GM11168 (cell line): ENCODE data around the gene DCTD.
"Not testable (repeated sequence)": the region's sequence is repeated elsewhere in the genome, so short reads cannot be mapped to it uniquely, and the experiment has no call there.

Experiments
- in situ Hi-C: fragments of 300-500 bp; cut with MboI; formaldehyde crosslinking; loops from one replicate; pipeline ENCODE4 v1.12.0; 2022; ENCODE audit warnings: low sequenced_read_pairs; ENCODE audit not compliant: unreplicated experiment

DCTD gene

DNA sequence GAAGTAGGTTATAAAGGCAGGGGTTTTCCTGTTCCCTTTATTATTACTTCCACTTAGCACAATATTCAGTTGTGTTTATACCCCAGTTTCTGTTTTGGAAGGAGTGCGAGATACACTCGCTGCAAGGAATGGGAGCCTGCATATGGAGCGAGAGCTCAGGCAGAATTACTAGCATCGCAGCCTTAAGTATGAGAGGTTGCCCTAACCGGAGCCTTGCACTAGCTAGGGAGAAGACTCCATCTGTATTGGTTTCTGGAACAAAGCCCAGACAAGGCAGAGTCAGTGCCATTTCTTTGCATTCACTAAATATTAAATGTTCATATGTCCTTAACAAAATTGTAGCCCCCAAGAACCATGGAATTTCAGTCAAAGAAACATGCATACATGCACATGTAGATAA is 6.2 kb upstream of the DCTD start:
- in situ Hi-C loops = no loop called here

DNA sequence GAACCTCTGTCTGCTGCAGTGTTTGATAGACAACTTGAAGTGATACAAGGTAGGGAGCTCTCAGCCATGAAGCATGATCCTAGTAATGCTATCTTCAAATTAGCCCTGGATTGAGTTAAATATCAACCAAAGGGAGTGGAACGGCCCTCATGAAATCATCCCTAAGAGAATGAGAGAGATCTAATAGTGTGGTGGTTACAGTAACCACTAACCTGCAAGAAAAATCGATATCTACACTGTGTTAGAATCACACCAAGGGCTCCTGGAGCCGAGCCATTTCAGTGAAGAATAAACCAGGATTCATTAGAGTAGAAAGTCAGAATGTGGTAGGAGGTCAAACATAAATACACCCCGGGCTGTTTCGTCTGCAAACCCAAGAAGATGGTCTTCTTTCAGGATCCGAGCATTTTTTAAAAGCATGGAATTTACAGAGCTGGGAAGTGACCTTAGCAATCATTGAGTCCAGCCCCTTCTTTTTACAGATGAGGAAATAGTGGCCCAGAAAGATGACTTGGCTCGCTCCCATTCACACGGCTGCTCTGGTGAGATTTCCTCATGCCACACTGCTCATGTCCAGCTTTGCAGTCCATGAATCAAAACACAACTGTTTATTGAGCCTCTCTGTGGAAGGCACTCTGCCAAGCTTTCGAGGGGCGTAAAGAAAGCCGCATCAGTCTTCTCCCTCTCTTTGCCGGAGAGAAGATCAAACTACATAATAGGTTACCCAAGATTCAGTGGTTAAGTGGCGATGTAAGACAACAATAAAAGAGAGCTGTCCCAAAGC is 5.5 kb upstream of the DCTD start:
- in situ Hi-C loops = no loop called here

DNA sequence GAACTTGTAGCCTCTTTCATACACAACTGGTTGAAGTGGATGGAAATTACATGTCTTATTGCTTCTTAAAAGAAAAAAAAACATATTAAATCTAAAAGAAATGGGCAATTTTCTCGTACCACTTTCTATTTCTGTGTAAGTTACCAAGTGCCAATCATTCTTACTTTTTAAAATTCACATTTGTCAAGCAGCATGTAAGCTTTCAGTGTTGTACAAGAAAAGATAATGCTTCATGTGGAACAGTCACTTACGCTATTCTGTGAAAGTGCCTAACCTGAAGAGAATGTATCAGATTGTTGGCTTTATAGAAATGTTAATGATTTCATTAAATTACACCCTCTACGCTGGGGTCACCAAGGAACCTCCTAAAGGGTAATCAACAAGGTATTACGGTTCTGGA is 4.4 kb upstream of the DCTD start:
- in situ Hi-C loops = no loop called here

DNA sequence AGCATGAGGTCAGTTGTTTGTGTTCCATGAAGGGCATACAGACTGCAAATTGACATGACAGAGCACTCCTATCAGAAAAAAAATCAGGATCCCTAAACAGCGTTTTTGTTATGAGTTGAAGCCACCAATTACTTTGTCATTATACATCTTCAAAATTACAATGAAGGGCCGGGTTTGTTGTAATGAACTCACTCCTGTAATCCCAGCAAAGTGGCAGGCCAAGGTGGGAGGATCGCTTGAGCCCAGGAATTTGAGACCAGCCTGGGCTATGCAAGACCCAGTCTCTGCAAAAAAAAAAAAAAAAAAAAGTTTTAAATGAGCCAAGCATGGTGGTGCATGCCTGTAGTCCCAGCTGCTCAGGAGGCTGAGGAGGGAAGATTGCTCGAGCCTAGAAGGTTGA is 3.5 kb upstream of the DCTD start:
- in situ Hi-C loops = no loop called here

DNA sequence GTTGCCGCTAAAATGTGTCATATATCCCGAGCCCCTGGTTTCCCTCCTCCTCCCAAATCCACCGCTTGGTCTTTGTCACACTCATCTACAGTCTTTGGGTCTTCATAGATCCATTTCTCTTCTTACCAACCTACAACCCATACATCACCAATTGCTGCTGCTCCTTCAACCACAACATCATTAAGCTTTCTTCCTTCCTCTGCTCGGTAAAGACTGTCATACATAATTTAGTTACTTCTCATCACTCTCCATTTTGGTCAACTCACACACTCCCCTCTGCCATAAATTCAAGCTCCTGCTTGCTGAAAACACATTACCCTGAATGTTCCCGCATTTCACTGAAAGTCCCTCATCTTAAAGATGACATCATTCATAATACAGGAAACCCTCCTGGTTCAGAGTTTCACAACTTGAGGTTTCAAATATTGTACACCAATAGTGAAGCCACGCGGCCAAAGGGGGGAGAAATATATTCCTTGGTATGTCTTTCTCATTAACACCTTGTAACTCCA is 1.7 kb upstream of the DCTD start:
- in situ Hi-C loops = no loop called here

DNA sequence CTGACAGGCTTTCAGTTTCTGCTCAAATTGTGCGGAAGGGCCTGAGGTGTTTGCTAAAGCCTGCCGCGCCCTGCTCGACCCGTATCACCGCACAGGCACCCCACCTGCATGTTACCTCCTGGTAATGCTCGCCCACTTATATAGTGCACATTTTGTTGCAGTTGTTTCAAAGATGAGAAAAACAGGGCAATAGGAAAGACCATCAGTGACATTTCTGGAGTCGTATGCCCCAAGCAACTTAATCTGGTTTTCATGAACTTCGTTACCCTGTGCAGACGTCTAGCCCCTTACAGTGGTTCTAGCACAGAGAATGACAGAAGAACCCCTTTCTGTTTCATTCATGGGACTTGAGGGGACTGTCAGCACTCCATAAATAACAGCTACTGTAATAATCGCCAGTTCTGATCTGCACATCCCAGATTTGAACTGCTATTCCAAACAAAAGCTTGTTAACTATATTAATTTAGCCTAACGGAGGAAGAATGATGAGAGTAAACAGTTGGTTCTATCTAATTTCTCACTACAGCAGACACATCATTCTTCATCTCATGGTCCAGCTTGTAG is 940 bp upstream of the DCTD start:
- in situ Hi-C loops = no loop called here

DNA sequence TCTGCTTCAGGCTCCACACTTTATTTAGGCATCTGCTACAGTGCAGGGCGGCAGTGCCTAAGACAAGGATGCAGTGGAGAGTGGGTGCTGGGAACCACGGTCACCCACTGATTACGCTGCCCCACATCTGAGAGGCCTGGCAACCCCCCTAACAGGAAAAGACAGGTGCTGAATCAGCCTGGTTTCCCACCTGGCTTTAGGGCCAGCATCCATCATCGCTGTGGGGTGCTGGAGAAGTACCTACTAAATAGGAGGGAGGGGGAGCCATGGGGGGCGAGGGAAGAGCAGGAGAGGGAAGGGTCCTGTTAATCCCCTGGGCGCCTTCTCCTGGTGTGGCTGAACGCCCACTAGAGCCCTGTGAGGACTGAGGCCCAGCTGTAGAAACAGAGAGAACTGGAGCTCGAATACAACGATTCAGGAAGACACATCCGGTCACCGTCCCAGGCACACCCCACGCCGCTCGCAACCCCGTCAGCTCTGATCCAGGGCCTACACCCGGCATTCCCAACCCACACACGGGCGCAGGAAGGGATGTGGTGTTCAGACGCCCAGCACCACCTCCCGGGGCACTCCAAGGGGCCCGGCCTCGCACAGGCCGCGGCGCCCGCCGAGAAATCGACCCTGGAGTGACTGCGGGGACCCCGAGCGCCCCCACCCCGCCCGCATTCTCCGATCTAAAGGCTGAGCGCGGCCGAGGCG is 554 bp downstream of the DCTD start:
- in situ Hi-C loops = no loop called here

DNA sequence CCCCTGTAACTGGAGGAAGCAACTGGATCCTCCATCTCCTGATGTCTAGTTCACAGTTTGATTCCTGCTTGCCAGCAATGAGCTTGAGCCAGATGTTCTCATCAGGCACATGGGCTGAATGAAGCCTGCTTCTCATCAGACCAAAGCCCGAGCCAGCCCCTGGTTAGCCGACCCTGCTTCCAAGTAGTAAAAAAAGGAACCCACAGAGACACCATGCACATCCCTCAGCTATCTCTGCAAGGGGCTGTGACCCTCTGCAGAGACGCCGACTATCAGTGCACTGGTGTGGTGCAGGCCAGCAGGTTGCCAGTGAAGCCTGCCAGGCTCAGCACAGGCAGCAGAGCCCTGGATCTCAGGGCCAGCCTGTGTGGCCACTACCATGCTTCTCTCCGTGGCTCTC is 2.8 kb downstream of the DCTD start:
- in situ Hi-C loops = no loop called here

DNA sequence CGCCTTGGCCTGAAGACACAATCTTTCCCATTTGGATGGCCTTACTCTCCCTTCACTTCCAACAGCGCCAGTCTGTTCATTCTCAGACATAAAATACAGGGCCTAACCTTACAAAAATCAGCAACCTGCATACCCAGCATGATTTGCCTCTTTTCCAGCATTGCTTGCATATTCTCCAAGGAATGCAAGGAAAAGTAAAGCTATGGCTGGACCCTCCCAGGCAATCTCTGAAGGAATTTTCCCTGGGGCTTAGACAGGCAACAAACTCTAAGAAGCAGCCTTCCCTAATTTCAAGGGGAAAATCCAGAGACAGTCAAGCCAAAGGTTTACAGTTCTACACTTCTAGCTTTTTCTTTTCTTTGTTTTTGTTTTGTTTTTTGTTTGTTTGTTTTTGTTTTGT is 3.6 kb downstream of the DCTD start:
- in situ Hi-C loops = no loop called here

DNA sequence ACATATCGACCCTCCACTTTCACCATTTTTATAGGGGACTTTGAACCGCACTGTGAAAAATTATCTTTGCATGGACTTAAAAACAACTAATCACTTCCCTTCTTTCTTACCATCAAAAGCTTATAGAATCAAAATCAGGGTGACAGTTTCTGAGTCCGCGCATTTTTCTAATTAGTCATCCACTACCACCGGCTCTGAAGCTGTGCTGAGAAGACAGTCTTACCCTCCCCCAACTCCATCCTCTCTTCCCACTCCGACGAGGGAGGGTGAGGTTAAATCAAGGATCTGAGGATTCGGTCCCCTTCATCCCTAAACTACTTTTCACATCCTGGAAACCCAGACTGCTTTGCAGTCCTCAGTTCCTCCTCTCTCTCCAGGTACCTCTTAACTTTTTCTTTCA is 4.2 kb downstream of the DCTD start:
- in situ Hi-C loops = no loop called here

DNA sequence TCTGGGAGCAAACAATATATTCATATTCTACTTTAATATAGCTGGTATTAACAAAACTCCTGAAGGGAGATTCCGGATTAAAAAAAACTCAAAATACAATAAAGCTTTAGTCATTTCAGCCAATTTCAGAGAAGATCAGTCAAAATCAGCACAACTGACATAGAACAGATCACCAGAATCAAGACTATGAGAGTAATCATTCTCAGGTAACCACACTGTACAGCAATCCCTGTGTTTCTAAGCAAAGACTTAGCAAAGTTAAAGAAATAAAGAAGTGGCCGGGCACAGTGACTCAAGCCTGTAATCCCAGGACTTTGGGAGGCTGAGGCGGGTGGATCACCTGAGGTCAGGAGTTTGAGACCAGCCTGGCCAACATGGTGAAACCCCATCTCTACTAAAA is 9.1 kb downstream of the DCTD start:
- in situ Hi-C loops = no loop called here

DNA sequence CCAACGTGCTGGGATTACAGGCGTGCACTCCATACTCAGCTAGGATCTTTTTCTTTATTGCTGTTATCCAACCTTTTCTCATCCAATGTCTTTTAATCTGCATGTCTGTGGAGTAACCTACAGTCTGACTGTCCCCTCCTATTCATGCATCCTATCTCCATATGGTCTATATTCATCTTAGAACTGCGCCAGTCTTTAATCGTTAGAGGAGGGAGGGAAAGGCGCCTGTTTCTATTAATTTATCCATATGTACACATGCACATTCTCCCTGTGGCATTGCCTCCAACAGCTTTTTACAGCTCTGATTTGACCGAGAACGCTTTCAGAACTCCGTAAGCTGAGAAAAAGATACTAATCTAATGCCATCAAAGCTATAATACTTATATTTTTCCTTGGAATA is 9.8 kb downstream of the DCTD start:
- in situ Hi-C loops = no loop called here

DNA sequence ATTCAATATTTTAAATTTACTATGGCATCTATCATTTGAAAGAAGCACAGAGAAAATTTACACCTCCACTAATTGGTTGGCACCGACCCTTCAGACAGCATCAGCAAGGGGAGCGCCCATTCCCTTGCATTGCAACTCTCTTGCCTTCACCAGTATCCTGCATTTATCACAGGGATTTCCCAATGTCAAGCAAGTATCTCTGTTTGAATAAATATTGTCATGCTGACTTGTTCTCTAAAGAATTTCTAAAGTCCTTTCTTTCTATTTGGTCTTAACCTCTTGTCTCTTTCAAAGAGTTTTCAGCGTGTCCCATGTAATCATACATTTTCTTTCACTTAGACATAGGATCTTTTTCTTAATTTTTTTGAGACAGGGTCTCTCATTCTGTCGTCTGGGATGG is 10.4 kb downstream of the DCTD start:
- in situ Hi-C loops = no loop called here

DNA sequence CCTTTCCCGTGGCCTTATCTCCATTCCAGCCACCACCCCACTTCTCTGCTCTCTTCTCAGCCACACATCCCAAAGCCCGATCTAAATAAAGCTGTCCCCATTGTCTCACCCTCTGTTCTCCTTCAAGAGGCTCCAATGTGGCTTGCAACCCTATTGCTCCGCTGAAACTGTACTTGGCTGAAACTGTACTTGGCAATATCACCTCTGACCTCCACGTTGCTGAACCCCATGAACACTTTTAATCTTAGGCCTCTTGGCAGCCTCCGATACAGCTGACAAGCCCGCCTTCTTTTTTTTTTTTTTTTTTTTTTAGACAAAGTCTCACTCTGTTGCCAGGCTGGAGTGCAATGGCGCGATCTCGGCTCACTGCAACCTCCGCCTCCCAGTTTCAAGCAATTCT is 12.1 kb downstream of the DCTD start:
- in situ Hi-C loops = no loop called here

DNA sequence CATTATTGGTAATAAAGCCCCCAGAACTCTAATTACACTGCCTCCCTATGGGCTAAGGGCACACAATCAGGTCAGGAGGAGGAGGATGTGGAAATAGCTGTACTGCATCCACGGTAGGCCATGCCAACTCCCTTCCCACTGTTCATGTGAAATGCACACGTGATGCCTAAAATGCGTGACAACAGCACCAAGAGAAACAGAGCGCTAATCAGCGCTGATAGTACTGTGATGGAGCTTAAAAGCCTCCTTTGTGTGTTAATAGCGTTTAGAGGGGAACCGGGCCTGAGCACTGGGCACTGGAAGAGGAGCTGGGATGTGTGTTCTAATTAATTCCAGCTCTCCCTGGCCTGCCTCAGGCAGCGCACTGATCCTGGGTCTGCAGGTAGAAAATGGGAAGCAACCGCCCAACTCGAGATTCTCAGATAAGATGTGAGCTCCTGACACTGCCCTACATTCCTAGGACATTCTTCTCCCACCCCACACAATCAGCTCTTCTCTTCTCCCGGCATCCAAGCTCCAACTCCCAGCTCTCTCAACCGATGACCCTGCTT is 12.9 kb downstream of the DCTD start:
- in situ Hi-C loops = no loop called here

DNA sequence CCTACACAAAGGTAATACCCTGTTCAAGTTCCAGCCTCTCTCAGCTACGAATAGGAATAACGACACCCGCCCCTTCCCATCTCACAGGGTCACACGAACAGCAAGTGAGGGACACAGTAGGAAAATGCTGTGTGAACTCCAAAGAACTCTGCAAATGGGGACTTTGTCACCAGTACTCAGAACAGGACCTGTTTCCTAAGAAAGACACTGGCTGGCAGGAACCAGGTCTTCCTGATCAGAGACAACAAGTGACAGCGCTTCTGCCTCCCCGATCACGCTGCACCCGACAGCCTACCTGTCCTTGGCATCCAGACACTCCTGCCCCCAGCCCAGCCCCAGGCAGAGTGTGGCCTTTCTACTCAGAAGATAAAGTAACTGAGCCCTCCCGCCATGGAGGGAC is 14.2 kb downstream of the DCTD start:
- in situ Hi-C loops = no loop called here

DNA sequence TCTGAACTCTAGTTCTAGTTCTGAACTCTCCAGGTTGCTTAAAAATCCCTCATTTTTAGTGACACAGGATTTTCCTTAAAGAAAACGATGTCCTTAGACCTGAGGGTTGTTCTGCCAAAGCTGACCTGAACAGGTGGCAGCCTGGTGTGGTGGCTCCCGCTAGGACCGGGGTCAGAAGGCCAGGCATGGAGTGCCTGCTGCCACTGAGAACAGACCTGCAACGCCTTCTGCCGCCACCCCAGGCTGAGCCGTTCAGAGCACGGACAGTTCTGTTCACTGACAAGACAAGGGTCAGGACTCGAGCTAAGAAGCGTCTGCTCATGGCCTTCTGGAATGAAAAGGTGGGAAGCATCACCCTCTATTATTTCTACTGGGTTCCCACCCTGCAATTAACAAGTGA is 15.8 kb downstream of the DCTD start:
- in situ Hi-C loops = no loop called here

DNA sequence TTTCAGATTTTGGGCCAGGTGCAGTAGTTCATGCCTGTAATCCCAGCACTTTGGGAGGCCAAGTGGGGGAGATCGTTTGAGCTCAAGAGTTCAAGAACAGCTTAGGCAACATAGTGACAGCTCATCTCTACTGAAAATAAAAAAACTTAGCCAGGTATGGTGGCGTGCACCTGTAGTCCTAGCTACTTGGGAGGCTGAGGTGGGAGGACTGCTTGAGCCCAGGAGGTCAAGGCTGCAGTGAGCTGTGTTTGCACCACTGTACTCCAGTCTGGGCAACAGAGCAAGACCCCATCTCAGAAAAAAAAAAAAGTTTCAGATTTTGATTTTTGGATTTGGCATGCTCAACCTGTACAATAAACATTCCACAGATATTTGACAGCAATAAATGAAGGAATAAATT is 17.2 kb downstream of the DCTD start:
- in situ Hi-C loops = not testable (repeated sequence)

DNA sequence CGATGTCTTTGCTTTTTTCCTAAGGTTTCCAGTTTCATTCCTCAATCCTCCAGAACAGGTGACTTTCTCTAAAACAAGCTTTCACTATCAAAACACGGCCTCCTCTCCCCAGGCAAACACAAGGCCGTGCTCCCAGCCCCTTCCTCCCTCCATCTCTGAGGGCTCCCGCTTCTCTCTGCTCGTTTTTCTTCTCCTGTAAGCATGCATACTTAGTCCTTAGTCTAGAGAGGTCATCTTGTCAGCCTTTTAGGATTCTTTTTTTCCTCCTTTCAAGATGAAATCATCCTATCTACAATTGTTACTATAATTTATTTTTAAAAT is 18.7 kb downstream of the DCTD start:
- in situ Hi-C loops = no loop called here

DNA sequence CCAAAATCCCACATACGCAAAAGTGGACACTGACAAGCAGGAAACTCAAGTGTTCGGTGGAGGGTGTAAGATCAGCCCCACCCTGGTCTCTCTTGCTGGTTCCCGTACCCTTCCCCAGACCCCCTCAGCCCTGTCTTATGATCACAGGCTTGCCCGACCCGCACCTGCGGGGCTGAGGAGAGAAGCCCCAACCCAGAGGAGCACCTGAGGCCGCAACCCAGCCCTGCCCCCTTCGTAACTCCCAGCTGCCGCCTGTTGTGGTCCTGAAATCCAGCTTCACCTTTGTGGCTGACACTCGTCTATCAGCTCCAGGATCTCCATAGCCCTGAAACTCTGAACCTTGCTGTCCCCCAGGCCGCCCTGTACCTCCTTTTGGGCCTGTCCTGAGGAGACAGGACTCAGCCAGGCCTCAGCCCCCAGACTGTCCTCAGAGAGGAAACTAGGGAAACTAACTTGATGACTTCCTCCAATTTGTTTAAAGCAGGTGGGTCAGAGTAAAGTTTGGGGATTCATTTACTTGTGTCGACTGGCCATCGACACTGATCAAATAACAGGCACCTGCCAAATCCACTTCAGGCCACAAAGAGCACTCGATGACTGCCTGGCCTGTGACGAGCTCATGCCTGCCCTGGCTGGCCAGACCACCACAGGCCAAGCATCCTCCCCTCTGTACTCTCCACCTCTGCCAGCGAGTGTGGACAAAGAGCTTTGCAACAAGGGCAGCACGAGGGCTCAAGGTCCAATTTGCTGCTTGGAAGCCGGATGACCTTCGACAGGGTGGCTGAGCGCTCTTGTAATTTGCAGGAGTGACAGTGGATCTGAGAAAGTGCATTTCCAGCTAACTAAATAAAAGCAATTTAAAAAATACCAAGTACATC is 19.3 kb downstream of the DCTD start:
- in situ Hi-C loops = no loop called here
